Measurements from ENCODE around the gene TMEM222.
A peak's percentile ranks its signal among the peaks of the same experiment; 100 is the strongest.

The TMEM222 gene

DNA sequence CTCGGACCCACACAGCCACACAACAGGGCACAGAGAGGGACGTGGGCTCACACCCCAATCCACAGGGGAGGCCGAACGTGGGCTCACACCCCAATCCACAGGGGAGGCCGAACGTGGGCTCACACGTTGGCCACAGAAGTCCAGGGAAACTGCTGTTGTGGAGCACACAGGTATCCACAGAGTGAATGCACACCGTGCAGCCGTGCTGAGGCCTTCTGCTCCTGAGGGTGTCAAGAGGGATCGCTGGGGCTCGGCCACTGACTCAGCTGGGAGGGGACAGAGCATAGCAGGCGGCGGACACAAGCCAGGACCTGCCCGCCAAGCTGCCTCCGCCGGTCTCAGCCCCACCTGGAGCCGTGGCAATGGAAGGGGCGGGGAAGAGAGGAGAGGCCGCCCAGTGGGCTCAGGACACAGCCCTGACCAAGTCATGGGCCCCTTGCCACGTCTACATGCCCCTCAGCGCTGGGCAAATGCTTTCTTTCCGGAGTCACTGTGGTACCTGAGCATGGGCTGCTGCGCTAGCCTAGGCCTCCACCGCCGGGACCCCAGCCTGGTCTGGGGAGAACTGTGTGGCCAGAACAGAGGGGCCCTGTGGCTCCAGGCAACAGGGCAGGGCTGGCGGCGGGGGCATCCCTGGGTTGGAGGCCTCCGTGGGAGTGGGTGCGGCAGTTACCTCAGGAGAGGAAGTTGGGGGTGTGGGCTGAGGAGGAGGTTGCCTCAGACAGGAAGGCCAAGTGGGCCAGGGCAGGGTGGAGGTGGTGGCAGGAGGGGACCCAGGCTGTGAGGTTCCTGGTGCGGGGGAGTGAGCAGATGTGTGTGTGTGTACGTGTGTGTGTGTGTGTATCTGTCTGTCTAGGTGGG lies 21.0 kb downstream of the TMEM222 start:
- DNase-seq: peak; percentile 42

DNA sequence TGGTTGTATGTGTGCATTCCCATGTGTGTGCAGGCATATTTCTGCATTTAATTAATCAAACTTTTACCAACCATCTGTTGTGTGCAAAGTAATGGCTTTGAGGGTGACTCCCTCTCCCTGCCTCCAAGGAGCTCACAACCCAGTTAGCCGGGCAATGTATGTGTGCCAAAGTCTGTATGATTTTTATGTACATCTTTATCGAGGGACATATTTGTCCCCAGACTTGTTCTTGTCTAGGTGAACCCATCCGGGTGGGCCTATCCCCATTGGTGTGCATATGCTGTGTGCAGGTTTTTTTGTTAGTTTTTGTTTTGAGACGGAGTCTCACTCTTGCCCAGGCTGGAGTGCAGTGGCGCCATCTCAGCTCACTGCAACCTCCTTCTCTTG lies 21.7 kb downstream of the TMEM222 start:
- no peak for DNase-seq

DNA sequence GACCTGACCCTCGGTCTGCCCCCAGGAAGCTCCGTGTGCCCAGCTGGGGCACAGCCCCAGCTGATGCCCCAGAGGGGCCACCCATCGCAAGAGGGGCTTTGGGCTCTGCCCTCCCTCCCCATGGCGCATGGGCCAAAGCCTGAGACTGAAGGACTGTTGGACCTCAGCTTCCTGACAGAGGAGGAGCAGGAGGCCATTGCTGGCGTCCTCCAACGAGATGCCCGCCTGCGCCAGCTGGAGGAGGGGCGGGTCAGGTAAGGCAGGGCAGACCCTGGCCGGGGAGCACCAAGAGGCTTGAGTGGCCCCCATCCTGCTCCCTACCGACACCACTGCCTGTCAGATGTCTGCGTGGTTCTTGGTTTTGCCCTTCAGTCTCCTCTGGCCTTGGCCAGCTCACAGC lies 23.3 kb downstream of the TMEM222 start:
- DNase-seq: no peak

DNA sequence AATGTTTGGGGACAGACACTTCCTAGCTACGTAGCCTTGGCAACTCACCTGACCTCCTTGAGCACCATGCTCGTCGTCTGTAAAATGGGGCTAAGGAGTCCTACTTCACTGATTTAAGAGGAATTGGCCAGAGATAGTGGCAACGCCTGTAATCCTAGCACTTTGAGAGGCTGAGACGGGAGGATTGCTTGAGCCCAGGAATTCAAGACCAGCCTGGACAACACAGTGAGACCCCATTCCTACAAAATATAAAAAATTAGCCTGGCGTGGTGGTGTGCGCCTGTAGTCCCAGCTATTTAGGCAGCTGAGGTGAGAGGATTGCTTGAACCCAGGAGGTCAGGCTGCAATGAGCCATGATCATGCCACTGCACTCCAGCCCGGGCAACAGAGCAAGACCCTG lies 24.4 kb downstream of the TMEM222 start:
- no peak for DNase-seq

DNA sequence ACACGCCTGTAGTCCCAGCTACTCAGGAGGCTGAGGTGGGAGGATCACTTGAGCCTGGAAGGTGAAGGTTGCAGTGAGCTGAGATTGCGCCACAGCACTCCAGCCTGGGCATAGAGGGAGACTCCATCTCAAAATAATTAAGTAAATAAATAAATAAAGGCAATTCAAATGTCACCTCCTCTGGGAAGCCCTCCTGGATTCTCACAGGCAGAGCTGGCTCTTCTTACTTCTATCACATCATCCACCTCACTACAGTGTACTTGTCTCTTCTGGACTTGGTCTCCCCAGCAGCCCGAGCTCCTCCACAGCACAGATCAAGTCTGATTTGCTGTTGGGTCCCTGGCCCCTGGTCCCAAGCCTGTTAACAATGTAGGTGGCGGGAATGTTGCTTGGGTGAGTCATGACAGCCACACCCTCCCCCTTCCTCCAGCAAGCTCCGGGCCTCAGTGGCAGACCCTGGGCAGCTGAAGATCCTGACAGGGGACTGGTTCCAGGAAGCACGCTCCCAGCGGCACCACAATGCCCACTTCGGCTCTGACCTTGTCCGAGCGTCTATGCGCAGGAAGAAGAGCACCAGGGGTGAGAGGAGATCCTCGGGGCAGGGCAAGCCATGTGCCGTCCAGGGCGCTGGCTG lies 25.1 kb downstream of the TMEM222 start:
- DNase-seq: no peak

DNA sequence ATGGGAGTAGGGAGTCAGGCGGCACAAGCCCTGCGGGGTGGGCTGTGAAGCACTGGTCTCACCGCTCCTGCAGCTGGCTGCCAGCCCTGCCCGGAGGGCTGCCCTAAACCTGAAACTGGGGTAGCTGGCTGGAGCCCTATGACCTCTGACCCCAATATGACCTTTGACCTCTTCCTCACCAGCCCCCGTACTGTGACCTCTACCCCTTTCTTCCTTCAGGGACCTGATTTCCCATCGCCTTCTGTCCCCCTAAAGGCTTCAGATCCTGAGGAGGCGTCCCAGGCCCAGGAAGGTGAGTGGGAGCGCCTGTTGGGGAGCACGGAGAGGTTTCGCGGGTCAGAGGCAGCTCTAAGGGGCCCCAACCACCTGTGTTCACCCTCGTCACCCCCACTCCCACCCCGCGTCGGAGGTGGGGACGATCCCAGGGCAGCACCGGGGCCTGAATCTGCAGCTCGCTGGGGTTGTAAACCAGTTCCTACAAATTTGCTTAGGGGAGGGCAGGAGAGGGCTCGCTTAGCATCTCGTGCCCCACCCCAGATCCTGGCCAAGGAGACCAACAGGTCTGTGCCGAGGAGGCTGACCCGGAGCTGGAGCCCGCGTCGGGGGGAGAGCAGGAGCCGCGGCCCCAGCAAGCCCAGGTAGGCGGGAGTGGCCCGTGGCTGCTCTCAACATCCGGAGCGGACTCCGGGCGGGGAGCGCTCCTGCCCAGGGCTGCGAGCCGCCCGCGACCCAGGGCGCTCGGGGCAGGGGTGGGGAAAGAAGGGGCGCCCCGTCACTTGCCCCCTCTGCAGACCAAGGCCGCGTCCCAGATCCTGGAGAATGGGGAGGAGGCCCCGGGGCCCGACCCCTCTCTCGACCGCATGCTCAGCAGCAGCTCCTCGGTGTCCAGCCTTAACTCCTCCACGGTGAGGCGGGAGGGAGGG lies 27.2 kb downstream of the TMEM222 start:
- DNase-seq: peak; percentile 78

DNA sequence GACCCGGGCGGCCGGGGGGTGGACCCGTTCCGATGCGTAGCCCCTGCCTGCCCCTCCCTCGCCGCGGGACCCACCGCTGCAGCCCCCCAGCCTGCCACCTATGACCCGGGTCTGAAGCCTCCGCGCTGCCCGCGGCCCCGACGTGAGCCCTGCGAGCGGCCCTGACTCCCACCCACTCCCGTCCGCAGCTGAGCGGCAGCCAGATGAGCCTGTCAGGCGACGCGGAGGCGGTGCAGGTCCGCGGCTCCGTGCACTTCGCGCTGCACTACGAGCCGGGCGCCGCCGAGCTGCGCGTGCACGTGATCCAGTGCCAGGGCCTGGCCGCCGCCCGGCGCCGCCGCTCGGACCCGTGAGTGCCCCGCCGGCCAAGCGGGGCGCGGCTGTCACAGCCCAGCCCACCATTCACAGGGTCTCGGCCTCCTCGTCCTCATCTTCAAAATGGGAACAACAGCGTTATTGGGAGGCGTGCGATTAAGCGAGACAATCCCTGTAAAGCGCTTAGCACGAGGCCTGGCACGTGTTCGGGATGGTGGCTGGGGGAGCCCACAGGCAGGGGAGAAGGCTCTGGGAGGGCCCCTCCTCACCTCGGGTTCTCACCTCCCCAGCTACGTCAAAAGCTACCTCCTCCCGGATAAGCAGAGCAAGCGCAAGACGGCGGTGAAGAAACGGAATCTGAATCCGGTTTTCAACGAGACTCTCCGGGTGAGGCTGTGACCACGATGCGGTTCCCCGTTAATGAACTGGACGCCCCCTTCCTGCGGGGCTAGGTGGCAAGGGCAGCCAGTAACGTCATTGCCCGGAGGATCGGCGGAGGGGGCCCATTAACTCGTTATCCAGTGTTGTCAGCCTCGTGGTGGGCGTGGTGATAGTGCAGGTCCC lies 28.1 kb downstream of the TMEM222 start:
- peak; percentile 26 for DNase-seq

DNA sequence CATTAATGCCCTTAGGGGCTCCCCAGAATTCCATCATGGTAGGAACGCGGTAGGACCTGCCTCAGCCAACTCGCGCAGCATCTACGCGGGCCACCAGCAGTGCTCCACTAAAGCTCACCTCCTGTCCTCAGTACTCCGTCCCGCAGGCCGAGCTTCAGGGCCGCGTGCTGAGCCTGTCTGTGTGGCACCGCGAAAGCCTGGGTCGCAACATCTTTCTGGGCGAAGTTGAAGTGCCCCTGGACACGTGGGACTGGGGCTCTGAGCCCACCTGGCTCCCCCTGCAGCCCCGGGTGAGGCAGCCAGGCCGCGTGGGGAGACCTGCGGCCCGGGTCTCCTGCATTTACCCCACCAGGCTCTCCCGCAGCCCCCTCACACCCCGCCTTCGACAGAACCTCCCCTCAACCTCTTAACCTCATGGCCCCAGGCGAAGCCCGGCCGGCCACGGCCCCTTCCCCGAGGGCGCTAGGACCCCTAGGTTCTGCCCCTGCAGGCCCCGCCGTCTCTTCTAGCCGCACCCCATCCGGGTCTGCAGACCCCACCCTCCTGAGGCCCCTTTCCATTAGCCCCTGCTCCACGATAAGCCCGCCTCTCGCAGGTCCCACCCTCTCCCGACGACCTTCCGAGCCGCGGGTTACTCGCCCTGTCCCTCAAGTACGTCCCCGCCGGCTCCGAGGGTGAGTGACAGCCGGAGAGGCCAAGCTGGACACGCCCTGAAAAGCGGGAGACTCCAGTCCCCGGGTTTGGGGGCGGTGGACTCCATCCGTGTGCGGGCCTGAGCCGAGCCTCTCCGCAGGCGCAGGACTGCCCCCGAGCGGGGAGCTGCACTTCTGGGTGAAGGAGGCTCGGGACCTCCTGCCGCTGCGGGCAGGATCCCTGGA lies 28.9 kb downstream of the TMEM222 start:
- no peak for DNase-seq

DNA sequence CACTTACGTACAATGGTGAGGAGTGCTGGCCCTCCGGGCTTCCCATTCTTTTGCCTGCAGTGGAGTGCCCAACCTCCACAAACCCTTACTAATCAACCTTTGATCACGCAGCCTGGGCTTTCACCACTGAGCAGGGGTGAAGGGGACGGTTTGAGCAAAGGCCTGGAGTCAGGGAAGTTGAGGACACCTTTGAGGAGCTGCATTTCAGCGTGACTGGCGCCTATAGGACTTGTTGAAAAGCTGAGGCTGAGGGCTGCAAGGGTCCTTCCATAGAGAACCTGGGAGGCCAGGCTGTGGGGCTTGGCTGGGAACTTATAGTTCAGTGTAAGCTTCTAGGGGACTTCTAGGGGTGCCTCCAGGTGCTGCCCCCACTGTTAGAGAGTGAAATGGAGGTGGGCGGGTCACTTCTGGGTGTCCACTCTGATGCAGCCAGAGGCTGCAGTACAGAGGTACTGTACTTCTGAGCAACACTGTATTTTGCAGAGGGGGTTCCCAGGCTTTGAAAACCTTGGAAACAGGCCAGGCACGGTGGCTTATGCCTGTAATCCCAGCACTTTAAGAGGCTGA lies 29.7 kb downstream of the TMEM222 start:
- no peak for DNase-seq

DNA sequence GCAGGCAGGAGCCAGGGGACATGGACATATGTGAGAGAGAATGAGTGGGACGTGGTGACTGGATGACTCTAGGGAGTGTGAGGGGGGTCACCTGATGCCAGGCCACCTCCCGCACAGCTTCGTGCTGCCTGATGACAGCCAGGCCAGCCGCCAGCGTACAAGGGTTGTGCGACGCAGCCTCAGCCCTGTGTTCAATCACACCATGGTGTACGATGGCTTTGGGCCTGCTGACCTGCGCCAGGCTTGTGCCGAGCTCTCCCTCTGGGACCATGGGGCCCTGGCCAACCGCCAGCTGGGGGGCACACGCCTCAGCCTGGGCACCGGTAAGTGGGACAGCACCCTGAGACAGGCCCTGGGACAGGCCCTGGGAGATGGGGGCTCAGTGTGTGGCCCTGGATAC lies 31.2 kb downstream of the TMEM222 start:
- no peak for DNase-seq

DNA sequence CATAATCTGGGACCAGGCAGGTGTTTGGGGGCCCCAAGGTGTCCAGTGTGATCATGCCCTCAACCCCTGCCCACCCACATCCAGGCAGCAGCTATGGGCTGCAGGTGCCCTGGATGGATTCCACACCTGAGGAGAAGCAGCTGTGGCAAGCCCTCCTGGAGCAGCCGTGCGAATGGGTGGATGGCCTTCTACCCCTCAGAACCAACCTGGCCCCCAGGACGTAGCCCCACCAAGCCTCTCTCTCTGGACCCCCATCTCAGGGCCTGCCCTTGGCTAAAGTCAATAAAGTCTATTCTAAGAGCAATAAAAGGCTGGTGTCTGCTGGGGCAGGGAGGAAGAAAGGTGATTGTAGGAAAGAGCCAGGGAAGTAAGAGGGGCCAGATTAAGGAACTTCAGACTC lies 31.7 kb downstream of the TMEM222 start:
- no peak for DNase-seq

DNA sequence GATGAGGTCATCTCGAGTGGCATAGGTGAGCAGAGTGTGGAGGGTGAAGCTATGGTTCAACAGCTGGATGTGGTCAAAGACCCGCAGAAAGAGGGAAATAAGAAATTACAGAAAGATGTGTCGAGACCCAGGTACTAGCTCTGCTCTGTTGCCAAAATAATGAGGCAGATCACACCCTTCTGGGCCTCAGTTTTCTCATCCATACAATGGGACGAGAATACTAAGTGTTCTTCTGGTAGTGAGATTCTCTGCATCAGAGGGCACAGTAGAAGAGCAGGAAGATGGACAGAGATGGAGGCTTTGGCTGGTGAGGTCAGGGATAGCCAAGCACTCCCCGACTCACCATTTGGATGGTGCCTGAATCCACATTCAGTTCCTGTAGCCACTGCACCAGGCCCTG lies 33.7 kb downstream of the TMEM222 start:
- DNase-seq: no peak

DNA sequence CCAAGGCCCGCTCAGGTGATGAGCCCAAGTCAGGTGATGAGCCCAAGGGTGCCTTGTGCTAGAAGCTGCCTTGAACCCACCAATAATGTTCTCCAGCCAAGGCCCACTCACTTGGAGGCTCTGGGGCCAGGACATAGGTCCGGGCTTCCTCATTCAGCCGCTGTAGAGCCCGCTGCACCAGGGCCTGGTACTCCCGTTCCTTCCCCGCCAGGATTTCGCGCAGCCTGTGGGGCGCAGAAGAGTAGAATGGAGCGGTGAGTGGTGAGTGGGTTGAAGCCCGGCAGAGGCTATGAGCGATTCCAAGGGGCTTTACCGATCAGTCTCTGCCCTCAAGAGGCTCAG lies 34.3 kb downstream of the TMEM222 start:
- DNase-seq: no peak

DNA sequence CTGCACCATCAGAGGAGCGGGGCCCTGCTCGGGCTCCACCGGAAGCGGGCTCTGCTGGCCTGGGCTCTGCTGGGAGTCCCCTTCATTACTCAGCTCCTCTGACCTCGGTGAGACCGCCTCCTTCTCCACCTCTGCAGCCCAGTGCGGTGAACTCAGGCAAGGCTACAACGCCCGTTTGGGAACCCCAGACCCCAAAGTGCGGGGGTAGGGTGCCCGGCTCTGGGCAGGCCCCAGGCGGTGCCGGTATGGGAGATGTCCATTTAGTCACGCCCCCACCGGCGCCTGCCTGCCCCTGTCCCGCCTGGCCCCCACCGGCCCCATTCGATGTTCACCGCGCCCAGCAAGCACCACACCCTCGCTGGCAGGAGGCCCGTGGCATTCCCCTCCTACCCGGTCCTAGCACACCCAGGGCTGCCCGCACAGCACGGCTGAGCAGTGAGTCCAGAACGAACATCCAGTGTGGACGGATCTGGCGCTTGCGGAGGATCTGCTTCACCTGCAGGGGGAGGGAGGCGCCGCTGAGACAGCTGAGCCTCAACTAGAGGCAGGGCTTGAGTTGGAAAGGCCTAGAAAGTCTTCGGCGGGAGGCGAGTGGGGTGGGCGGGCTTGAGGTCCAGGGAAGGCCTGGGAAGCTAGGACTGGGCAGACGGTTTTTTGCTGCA lies 34.8 kb downstream of the TMEM222 start:
- no peak for DNase-seq

DNA sequence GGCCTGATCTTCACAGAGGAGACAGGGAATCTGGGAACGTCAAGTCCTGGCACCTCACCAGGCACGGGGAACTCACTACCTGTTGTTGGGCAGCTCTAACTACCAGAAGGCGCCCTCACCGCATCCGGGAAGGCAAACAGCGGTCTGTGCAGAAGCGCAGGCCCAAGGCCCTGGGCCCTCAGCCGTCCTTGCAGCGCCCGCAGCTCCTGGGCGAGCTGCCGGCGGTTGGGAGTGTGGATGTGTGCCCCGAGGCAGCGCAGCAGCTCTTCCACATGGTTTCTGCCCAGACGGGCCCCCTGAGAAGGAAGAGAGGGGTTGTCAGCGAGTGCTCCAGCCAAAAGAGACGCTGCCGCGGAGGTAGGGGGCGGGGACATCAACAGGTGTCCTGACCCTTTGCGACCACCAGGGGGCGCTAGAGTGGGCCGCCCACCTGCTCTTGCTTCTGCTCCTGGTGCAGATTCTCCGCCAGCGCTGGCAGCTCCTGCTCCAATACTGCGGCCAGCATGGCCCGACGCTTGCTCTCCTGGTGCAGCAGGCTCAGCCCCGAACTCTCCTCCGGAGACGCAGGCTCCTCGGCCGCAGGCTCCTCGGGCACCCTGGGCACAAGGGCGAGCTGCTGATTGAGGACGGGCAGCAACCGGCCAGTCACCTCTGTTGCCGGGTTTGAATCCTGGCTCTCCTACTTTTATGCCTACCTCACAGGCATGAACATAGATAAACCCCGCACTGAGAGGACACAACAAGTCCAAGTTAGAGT lies 35.5 kb downstream of the TMEM222 start:
- no peak for DNase-seq

DNA sequence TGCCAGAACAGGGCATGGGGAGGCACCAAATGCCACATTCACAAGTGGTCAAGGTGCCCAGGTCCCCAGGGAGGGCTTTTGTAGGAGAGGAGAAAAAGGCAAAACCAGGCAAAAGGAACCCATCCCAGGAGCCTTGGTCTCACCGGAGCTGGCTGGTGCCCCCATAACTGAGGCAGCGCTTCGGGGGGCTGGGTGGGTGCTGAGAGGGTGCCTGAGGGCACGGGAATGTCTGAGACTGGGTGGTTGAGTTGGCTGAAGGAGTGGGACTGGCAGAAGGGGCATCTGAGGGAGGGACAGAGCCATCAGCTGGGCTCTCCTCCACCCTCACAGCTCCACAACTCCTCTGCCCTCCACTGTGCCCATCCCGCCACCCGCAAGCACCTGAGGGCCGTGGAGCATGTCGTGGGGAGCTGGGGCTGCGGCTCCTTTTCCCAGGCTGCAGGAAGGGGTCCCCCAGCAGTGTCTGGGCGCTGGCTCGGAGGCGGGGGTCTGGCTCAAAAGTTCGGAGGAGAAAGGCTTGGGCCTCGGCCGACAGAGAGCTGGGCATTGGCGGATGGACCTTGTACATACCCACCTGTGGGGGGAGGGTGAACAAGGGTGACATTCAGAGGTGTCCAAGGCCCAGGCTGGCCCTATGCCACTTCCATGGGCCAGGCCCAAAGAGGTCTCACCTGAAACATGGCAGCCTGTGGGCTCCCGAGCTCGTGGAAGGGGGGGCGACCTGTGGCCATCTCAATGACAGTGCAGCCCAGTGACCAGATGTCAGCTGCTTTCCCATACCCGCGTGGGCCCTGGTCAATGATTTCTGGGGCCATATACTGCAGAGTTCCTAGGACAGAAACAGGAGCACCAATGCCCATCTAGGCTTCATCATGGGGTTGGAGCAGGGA lies 36.3 kb downstream of the TMEM222 start:
- DNase-seq: no peak

DNA sequence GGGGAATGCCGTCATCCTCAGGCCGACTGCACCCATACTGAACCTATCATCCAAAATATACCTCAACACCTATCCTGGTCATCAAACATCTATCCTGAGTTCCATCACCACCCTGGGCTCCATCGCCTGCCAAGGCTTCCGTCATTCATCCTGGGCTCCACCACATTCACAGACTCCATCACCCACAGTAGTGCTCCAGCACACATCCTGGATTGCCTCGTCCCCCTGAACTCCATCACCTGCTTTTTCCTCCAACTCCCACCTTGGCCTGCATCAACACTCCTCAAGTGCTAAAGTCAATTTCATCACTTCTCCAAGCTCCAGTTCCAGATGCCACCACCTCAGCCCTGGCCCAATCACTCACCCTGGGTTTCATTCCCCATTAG lies 37.0 kb downstream of the TMEM222 start:
- DNase-seq: no peak

DNA sequence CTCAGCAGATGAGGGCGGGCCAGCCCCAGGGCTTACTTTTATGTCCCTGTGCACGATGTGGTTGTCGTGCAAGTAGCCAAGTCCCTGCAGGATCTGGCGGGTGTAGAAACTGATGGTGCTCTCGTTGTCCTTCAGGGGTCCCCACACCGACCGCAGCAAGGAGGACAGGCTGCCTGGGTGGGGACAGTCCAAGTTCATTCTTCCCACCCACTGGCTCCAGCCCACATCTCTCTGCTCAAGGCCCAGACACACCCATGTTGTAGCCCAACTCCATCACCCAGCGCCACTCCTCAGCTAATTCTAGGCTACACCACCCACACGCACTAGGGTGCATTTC lies 37.8 kb downstream of the TMEM222 start:
- DNase-seq: no peak
